Measurements from ENCODE around the gene KRT13. TPM values are rescaled to one million over a fixed set of nuclear protein-coding genes. Genes with fewer than 3 reads are reported as not detected.

KRT13 gene
- polyA plus RNA-seq, 1 experiment = not detected

DNA sequence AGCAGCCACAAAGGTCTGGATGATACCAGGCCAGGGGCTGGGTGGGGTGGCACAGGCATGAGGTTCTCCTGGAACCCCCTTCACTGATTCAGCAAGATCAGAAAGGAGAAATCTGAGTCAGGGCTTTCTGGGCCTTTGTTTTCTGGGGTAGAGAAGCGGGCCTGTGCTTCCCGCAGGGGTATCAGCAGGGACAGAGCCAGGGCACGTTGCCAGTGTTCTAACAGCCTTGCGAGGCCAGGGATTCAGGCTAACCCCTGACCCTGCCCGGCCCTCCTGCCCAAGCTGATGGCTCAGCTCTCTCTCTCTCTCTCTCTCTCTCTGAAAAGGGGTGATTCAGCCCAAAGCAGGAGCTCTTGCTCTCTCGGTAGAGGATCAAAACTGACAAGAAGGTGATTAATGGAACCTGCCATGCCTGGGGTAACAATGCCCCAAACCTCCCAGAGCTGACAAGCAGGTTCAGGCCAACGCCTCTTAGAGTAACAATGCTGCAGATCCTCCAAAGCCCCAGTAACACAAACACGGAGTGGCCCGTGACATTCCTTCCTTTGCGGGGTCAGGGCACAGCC lies 2.0 kb upstream of the KRT13 start:
- Histone ChIP-seq H3K27ac (ENCODE audit: low read depth, low read length) (no peak overlapping the region), H3K27me3 (ENCODE audit: control insufficient read depth, insufficient read depth, low read length) (peaks cover 2% of the 10 kb centered on the region), H3K4me3 (ENCODE audit: low read depth, low read length) (no peak overlapping the region), H3K9me3 (ENCODE audit: control insufficient read depth, insufficient read depth, low read length) (no peaks in the 10 kb centered on the region)
- ChIA-PET CTCF (interaction anchor here (1.1 to 1.6 kb wide), 2 partner anchors 41 to 141 kb away, joined by 3 to 5 read pairs; no protein-coding TSS in a partner anchor), POLR2A (interaction anchor here (0.6 to 0.7 kb wide), 2 partner anchors 138 to 156 kb away, joined by 3 read pairs; no protein-coding TSS in a partner anchor)
- no peak for DNase-seq (ENCODE audit: low read depth, low spot score)
- TF ChIP-seq, protein P1, sequence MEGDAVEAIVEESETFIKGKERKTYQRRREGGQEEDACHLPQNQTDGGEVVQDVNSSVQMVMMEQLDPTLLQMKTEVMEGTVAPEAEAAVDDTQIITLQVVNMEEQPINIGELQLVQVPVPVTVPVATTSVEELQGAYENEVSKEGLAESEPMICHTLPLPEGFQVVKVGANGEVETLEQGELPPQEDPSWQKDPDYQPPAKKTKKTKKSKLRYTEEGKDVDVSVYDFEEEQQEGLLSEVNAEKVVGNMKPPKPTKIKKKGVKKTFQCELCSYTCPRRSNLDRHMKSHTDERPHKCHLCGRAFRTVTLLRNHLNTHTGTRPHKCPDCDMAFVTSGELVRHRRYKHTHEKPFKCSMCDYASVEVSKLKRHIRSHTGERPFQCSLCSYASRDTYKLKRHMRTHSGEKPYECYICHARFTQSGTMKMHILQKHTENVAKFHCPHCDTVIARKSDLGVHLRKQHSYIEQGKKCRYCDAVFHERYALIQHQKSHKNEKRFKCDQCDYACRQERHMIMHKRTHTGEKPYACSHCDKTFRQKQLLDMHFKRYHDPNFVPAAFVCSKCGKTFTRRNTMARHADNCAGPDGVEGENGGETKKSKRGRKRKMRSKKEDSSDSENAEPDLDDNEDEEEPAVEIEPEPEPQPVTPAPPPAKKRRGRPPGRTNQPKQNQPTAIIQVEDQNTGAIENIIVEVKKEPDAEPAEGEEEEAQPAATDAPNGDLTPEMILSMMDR (IDR thresholded peaks at IDR 0.05; ENCODE audit: low read depth, low read length) = no peak

DNA sequence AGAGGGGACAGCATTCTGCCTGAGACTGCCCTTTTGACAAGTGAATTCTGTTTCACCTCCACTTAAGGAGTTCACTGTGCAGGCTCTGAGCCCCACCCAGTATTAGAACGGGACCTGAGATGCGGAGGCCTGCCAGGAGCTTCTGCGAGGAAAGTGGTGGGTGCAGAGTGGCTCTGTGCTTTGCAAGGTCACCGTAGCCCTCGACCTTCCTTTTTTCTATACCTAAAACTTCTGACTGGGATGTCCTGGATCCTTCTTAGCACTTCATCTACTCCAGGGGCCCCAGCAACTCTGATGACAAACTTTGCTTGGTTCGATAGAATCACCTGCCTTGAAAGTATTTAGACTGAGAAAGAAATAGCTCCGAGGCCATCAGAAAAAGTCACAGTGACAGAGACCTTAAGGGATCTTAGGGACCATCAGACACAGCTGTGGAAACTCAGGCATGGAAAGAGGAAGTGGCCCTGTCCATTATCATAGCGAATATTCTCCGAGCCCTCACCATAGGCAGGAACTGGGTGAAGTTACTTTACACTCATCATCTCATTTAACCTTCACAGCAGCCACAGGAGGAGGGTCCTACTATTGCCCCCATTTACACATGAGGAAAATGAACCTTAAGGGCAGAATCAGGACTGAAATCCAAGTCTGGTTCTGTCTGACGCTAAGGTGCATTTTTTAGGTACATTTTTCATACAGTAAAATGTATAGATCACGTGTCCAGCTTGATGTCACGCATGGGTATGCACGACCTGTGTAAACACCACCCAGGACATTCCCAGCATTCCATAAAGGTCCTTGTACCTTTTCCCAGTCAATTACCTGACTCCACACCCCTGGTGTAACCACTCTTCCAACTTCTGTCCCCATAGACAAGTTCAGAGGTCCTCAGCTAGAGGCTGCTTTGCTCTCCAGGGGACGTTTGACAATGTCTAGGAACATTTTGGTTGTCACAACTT lies 676 bp upstream of the KRT13 start:
- ChIA-PET POLR2A (no interaction called here), CTCF (interaction anchor here (0.9 to 1.6 kb wide), 2 partner anchors 10 to 43 kb away, joined by 4 to 5 read pairs; no protein-coding TSS in a partner anchor)
- peaks cover 2% of the 10 kb centered on the region for H3K27me3 ChIP-seq (ENCODE audit: control insufficient read depth, insufficient read depth, low read length)
- no peak overlapping the region for H3K4me3 ChIP-seq (ENCODE audit: low read depth, low read length)
- H3K9me3 ChIP-seq (ENCODE audit: control insufficient read depth, insufficient read depth, low read length) = no peaks in the 10 kb centered on the region
- DNase-seq (ENCODE audit: low read depth, low spot score) = no peak
- no peak overlapping the region for H3K27ac ChIP-seq (ENCODE audit: low read depth, low read length)
- TF ChIP-seq, protein P1 (IDR thresholded peaks at IDR 0.05; ENCODE audit: low read depth, low read length) = no peak

DNA sequence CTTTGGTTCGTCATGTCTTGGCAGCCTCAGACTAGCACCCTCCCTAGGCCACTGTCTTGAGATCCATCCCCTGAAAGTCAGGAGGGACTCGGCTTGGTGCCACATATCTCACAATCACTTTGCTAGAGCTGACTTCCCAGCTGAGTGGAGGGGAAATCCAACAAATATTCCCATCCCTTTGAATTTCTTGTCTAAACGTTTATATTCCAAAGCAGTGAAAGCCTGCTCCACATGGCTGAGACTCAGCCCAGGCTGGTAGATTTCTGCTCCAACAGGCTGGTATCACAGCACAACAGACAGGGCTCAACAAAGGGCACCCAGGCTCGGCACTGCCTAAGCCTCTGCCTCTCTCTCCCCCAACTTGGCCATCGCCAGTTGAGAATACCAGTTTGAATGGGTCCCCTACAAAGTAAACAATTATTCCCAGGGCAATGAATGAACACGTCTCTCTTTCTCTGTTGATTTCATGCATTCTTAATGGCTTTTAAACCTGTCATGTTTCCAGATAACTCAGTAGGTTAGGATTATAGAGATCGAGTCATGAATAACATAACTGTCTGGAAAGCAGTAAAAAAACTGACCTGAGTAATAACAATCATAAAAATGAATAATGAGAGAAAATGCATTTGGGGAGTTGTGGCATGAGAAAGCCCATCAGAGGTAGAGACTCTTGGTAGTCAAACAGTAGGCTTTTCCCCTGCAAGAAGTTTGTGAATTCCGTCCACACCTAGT lies 1.0 kb downstream of the KRT13 start:
- no peaks in the 10 kb centered on the region for H3K9me3 ChIP-seq (ENCODE audit: control insufficient read depth, insufficient read depth, low read length)
- DNase-seq (ENCODE audit: low read depth, low spot score) = no peak
- peaks cover 2% of the 10 kb centered on the region for H3K27me3 ChIP-seq (ENCODE audit: control insufficient read depth, insufficient read depth, low read length)
- ChIA-PET CTCF (interaction anchor here (1.6 to 3.4 kb wide), 2 partner anchors 45 to 159 kb away, joined by 4 to 12 read pairs; no protein-coding TSS in a partner anchor), POLR2A (no interaction called here)
- no peak overlapping the region for H3K27ac ChIP-seq (ENCODE audit: low read depth, low read length)
- H3K4me3 ChIP-seq (ENCODE audit: low read depth, low read length) = no peak overlapping the region
- TF ChIP-seq, protein P1 (IDR thresholded peaks at IDR 0.05; ENCODE audit: low read depth, low read length) = no peak

DNA sequence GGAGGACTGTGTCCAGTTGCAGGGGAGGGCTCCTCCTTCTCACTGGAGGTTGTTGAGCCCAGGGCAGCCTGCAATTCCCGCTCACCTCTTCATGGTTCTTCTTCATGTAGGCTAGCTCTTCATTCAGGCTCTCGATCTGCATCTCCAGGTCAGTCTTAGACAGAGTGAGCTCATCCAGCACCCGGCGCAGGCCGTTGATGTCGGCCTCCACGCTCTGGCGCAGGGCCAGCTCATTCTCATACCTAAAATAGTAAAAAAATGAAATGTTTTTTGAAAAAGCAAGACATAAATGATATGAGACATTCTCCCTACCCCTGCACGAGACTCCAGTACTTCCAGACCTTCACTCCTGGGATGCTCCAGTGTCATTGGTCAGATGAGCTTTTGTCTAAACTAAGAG lies 2.2 kb downstream of the KRT13 start:
- Histone ChIP-seq H3K27me3 (ENCODE audit: control insufficient read depth, insufficient read depth, low read length) (no peaks in the 10 kb centered on the region), H3K9me3 (ENCODE audit: control insufficient read depth, insufficient read depth, low read length) (no peaks in the 10 kb centered on the region), H3K27ac (ENCODE audit: low read depth, low read length) (no peak overlapping the region), H3K4me3 (ENCODE audit: low read depth, low read length) (no peak overlapping the region)
- TF ChIP-seq, protein P1 (IDR thresholded peaks at IDR 0.05; ENCODE audit: low read depth, low read length) = no peak
- DNase-seq (ENCODE audit: low read depth, low spot score) = no peak
- ChIA-PET POLR2A (no interaction called here), CTCF (interaction anchor here (1.6 to 3.4 kb wide), 2 partner anchors 46 to 160 kb away, joined by 4 to 12 read pairs; no protein-coding TSS in a partner anchor)
